ENCODE measurements around the gene BOD1L1.

DNA sequence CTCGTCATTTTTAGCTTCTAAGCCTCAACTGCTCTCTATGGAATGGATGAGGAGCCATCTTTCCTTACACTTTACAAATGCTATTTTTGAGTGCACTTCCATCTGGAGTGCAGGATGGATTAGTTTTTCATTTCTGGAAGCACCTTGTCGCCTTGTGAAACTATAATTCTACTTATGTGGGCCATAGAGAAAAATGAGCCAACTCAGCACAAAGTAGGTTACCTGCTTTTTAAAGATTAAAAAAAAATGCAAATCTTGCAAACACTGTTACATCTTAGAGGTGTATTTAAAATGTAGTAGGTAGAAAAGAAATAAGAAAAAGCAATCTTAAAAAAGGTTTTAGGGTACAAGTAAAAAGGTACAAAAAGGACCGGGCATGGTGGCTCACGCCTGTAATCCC lies 10.9 kb downstream of the BOD1L1 start:
- TF ChIP-seq, protein P1, sequence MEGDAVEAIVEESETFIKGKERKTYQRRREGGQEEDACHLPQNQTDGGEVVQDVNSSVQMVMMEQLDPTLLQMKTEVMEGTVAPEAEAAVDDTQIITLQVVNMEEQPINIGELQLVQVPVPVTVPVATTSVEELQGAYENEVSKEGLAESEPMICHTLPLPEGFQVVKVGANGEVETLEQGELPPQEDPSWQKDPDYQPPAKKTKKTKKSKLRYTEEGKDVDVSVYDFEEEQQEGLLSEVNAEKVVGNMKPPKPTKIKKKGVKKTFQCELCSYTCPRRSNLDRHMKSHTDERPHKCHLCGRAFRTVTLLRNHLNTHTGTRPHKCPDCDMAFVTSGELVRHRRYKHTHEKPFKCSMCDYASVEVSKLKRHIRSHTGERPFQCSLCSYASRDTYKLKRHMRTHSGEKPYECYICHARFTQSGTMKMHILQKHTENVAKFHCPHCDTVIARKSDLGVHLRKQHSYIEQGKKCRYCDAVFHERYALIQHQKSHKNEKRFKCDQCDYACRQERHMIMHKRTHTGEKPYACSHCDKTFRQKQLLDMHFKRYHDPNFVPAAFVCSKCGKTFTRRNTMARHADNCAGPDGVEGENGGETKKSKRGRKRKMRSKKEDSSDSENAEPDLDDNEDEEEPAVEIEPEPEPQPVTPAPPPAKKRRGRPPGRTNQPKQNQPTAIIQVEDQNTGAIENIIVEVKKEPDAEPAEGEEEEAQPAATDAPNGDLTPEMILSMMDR (IDR thresholded peaks at IDR 0.05), result no peak
- TF ChIP-seq POLR2A (IDR thresholded peaks at IDR 0.05), result no peak

Measured in Peyer's patch (tissue), 4 donors.